MCF 10A (cell line): Measurements from ENCODE around the gene AFDN. TPM values are rescaled to one million over a fixed set of nuclear protein-coding genes. Genes with fewer than 3 reads are reported as not detected.

Experiments used
- BruUV-seq: library from RNA; stranded (reverse); fragments of 400-500 nt; replicated peaks from 2 replicates; lab custom pipeline; 2021; lab: Mats Ljungman, UMichigan
- CTCF ChIA-PET: fragments of 300-600 bp; sonication (Branson Sonifier 250); formaldehyde crosslinking; extraction: SDS; loops from one replicate; lab custom pipeline; 2021; ENCODE audit warnings: antibody characterized with exemption, inconsistent platforms; lab: Yijun Ruan, JAX
- POLR2A ChIA-PET: fragments of 300-600, 350-650 bp; sonication (Branson Sonifier 250); formaldehyde crosslinking; extraction: SDS; loops from one replicate; lab custom pipeline; 2020; ENCODE audit warnings: antibody characterized with exemption, inconsistent platforms; lab: Yijun Ruan, JAX
- DNase-seq: peaks from one replicate; pipeline ENCODE4 v3.0.0-alpha.2; 2018; ENCODE audit not compliant: unreplicated experiment
- H3K27ac Mint-ChIP-seq: one replicate; pipeline ENCODE4 v1.8.0; 2022; ENCODE audit warnings: mild to moderate bottlenecking, low read depth, mixed read lengths; ENCODE audit not compliant: unreplicated experiment
- H3K27me3 Mint-ChIP-seq: one replicate; pipeline ENCODE4 v1.8.0; 2022; ENCODE audit warnings: mixed read lengths; ENCODE audit not compliant: insufficient read depth, unreplicated experiment
- H3K36me3 Mint-ChIP-seq: one replicate; pipeline ENCODE4 v1.8.0; 2022; ENCODE audit warnings: mild to moderate bottlenecking, moderate library complexity, mixed read lengths; ENCODE audit not compliant: insufficient read depth, unreplicated experiment
- H3K4me1 Mint-ChIP-seq: one replicate; pipeline ENCODE4 v1.8.0; 2022; ENCODE audit warnings: mixed read lengths; ENCODE audit not compliant: insufficient read depth, unreplicated experiment
- H3K4me3 Mint-ChIP-seq: one replicate; pipeline ENCODE4 v1.8.0; 2022; ENCODE audit warnings: mild to moderate bottlenecking, moderate library complexity, mixed read lengths; ENCODE audit not compliant: unreplicated experiment
- H3K9me3 Mint-ChIP-seq: one replicate; pipeline ENCODE4 v1.8.0; 2022; ENCODE audit warnings: mixed read lengths; ENCODE audit not compliant: unreplicated experiment
- CTCF ChIP-seq: fragments of 200-600 bp; IDR thresholded peaks from one replicate; pipeline ENCODE4 v1.8.0; 2022; ENCODE audit warnings: antibody characterized with exemption, mild to moderate bottlenecking; ENCODE audit not compliant: unreplicated experiment
- intact Hi-C: fragments of 100-400 bp; cut with micrococcal nuclease; formaldehyde crosslinking; loops from 2 replicates; pipeline ENCODE4 v1.14.1; 2022
- total RNA-seq: library from RNA; stranded (reverse); gene quantifications from 2 replicates; pipeline ENCODE4 v1.2.3, GENCODE V29; 2022

Gene AFDN
- total RNA-seq, 1 experiment from 2014 or later: 115 TPM

DNA sequence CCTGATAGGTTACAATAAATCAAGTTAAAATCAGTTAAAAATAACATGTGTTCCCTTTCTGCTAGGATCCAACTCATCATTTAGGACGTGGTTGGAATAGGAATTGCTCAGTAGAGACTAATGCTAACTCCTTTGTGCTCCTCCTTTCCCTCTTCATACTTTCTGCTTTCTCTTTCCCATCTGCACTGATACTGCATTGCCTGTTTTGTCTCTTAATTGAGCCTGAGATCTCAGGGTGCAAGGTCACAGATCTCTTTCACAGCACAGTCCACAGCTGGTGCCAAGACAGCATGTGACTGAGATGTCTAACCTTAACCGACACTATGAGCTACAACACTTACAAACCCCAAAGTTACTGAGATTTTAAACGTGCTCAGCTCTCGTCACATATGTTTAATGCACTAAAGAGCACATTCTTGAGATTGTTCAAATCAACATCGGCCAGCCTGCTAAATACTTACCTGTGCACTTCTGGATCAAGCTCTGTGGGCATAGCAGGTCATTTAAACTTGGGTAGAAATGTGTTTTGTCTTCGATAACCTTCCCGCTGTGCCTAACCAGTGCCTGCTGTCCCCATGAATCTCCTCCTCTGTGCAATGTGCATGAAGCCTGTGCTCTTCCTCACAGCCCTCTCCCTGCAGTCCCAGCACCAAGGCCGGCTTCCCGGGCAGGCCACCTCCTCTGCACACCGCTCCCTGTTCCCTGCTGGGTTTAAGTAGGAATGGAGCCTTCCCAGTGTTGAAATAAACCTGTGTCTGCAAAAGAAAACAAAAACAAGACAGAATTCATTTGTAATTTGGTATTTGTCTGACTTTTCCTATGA, 39.6 kb upstream of the AFDN start:
- no peaks in the 10 kb centered on the region for H3K9me3 Mint-ChIP-seq
- no peak for DNase-seq
- no peak for TF ChIP-seq CTCF
- peaks cover 20% of the 10 kb centered on the region for H3K27me3 Mint-ChIP-seq
- no peak overlapping the region for H3K4me3 Mint-ChIP-seq
- no peak overlapping the region for H3K27ac Mint-ChIP-seq
- POLR2A ChIA-PET: interaction anchor here (1.0 kb wide), 1 partner anchor 69 kb away, joined by 3 read pairs; no protein-coding TSS in a partner anchor
- no peaks in the 10 kb centered on the region for H3K36me3 Mint-ChIP-seq
- CTCF ChIA-PET: interaction anchor here (0.6 to 0.9 kb wide), 2 partner anchors 10 to 19 kb away, joined by 4 read pairs; no protein-coding TSS in a partner anchor
- BruUV-seq: no TSS peak
- H3K4me1 Mint-ChIP-seq: peaks cover 9% of the 10 kb centered on the region
- intact Hi-C loops: no loop called here

DNA sequence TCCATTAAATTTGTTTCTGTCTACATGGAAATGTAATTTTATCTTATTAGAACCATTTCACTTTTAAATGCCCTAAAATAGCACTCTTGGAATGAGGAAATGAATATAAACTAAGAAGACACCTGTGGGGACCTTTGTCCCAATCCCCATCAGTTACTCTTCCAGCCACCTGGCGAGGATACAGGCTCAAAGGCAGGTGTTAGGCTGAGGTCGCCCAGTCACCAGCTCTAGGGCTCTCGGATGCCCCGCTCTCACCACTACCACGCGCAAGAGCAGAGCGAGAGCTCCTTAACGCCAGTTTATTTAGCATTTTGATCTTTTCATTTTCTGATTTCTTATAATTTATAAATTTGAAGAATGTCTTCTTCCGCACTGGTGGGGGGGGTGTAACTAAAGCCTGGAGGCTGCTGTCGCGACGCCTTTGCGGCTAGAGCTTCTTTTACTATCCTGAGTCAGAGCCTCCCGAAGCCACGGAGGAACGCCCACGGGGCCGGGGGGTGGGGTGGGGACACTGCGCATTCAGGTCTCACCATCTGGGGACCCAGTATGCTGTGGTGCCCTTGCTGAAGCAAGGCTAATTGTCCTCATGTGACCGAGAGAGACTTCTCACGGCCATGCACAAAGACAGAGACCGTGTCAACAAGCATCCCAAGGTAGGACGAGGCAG, 38.7 kb upstream of the AFDN start:
- intact Hi-C loops: no loop called here
- Mint-ChIP-seq H3K4me1 (peaks cover 12% of the 10 kb centered on the region), H3K27ac (no peak overlapping the region), H3K27me3 (peaks cover 11% of the 10 kb centered on the region), H3K36me3 (no peaks in the 10 kb centered on the region), H3K4me3 (no peak overlapping the region), H3K9me3 (no peaks in the 10 kb centered on the region)
- ChIA-PET POLR2A (no interaction called here), CTCF (interaction anchor here (0.6 kb wide), 1 partner anchor 18 kb away, joined by 4 read pairs; no protein-coding TSS in a partner anchor)
- DNase-seq: no peak
- no TSS peak for BruUV-seq
- TF ChIP-seq CTCF: no peak

DNA sequence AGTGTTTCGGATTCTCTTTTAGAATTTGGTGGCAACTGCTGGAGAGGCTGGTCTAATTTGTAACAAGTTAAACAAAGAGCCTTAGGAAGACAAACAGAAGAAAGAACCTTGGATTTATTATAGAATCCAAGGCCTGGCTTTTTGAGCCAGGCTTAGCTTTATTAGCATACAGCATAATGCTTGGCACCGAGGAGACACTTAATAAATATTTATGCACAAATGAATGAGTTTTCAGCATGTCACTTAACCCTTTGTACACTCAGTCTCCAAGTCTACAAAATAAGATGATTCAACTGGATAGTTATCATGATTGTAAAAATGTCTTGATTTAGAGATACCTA, 38.2 kb upstream of the AFDN start:
- Mint-ChIP-seq H3K36me3 (no peaks in the 10 kb centered on the region), H3K4me3 (no peak overlapping the region), H3K27ac (no peak overlapping the region), H3K27me3 (peaks cover 6% of the 10 kb centered on the region), H3K9me3 (no peaks in the 10 kb centered on the region), H3K4me1 (peaks cover 12% of the 10 kb centered on the region)
- TF ChIP-seq CTCF: no peak
- ChIA-PET CTCF (no interaction called here), POLR2A (no interaction called here)
- DNase-seq: no peak
- intact Hi-C loops: no loop called here
- BruUV-seq: no TSS peak

GRCh38 chr6:167789358-167789757, 37.4 kb upstream of the AFDN start:
- H3K4me3 Mint-ChIP-seq: no peak overlapping the region
- H3K27me3 Mint-ChIP-seq: peaks cover 2% of the 10 kb centered on the region
- ChIA-PET CTCF (interaction anchor here (0.6 kb wide), 1 partner anchor 674 kb away, joined by 3 read pairs; no protein-coding TSS in a partner anchor), POLR2A (no interaction called here)
- H3K36me3 Mint-ChIP-seq: no peaks in the 10 kb centered on the region
- intact Hi-C loops: no loop called here
- H3K27ac Mint-ChIP-seq: no peak overlapping the region
- BruUV-seq: no TSS peak
- no peak for DNase-seq
- TF ChIP-seq CTCF: no peak
- H3K9me3 Mint-ChIP-seq: no peaks in the 10 kb centered on the region
- H3K4me1 Mint-ChIP-seq: peaks cover 12% of the 10 kb centered on the region
